Embryonic facial prominence (tissue), 1 donor: ENCODE measurements around the gene PRORP.
"Not testable (repeated sequence)": the region's sequence is repeated elsewhere in the genome, so short reads cannot be mapped to it uniquely, and the experiment has no call there.

Experiments
- DNase-seq: peaks from one replicate; pipeline ENCODE4 v3.0.0-alpha.2; 2016; ENCODE audit errors: extremely low spot score

Gene PRORP

GRCh38 chr14:35121887-35122695 lies at the start of gene PRORP, which contains the start of gene PPP2R3C:
TSS of gene PRORP (plus strand) at chr14:35122552. CDS start at chr14:35123246, 694 bp downstream.
TSS of gene PPP2R3C (minus strand) at chr14:35121990. CDS start at chr14:35121959, 31 bp downstream.
- DNase-seq, result peak; percentile 88

- no peak for DNase-seq
These were observed 48.9 kb upstream of the PRORP start for GRCh38 chr14:35073486-35073885.

GRCh38 chr14:35078082-35078481 lies 44.3 kb upstream of the PRORP start:
- DNase-seq, result no peak

GRCh38 chr14:35079742-35080141 lies 42.6 kb upstream of the PRORP start:
- DNase-seq, result no peak

GRCh38 chr14:35083530-35084150 lies 38.7 kb upstream of the PRORP start:
- DNase-seq, result no peak

GRCh38 chr14:35085441-35085840 lies 36.9 kb upstream of the PRORP start:
- no peak for DNase-seq

GRCh38 chr14:35088514-35088913 lies 33.8 kb upstream of the PRORP start:
- no peak for DNase-seq

GRCh38 chr14:35094645-35095044 lies 27.7 kb upstream of the PRORP start:
- not testable (repeated sequence) for DNase-seq

- DNase-seq, result no peak
These were observed 14.5 kb upstream of the PRORP start for GRCh38 chr14:35107866-35108265.

- DNase-seq, result no peak
These were observed 9.7 kb upstream of the PRORP start for GRCh38 chr14:35112641-35113040.

- DNase-seq, result no peak
These were observed 8.9 kb upstream of the PRORP start for GRCh38 chr14:35113308-35113950.

GRCh38 chr14:35114036-35114435 lies 8.3 kb upstream of the PRORP start:
- no peak for DNase-seq

GRCh38 chr14:35116242-35116641 lies 6.1 kb upstream of the PRORP start:
- no peak for DNase-seq

- no peak for DNase-seq
These were observed 5.2 kb upstream of the PRORP start for GRCh38 chr14:35117112-35117511.

GRCh38 chr14:35121026-35121886 lies 1.1 kb upstream of the PRORP start:
- DNase-seq, result no peak

- DNase-seq, result no peak
These were observed 490 bp downstream of the PRORP start for GRCh38 chr14:35122696-35123387.

- DNase-seq, result no peak
These were observed 994 bp downstream of the PRORP start for GRCh38 chr14:35123388-35123703.

- no peak for DNase-seq
These were observed 1.8 kb downstream of the PRORP start for GRCh38 chr14:35124127-35124526.

GRCh38 chr14:35133542-35134328 lies 11.4 kb downstream of the PRORP start:
- DNase-seq, result no peak

- DNase-seq, result no peak
These were observed 12.2 kb downstream of the PRORP start for GRCh38 chr14:35134329-35135123.
